Measurements from ENCODE around the gene BPTF.

DNA sequence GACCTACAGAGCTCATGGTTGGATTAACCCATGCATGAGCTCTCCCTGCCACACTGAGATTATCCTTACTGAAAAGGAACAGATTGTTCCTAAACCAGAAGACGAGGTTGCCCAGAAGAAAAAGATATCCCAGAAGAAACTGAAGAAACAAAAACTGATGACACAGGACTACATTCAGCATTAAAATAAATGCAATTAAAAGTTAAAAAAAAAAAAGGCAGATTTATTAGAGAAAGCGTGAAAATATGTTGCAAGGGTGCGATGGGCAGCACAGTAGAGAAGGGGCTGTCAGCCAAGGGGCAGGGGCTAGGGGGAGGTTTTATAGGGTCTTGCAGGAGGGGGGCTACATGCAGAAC lies 40.2 kb upstream of the BPTF start:
- TF ChIP-seq POLR2A (IDR thresholded peaks at IDR 0.05) = no peak
- TF ChIP-seq, protein P1, sequence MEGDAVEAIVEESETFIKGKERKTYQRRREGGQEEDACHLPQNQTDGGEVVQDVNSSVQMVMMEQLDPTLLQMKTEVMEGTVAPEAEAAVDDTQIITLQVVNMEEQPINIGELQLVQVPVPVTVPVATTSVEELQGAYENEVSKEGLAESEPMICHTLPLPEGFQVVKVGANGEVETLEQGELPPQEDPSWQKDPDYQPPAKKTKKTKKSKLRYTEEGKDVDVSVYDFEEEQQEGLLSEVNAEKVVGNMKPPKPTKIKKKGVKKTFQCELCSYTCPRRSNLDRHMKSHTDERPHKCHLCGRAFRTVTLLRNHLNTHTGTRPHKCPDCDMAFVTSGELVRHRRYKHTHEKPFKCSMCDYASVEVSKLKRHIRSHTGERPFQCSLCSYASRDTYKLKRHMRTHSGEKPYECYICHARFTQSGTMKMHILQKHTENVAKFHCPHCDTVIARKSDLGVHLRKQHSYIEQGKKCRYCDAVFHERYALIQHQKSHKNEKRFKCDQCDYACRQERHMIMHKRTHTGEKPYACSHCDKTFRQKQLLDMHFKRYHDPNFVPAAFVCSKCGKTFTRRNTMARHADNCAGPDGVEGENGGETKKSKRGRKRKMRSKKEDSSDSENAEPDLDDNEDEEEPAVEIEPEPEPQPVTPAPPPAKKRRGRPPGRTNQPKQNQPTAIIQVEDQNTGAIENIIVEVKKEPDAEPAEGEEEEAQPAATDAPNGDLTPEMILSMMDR (IDR thresholded peaks at IDR 0.05 in 4 of 5, conservative IDR thresholded peaks at IDR 0.05 in 1 of 5) = no peak
